GM21619 (cell line): ENCODE results near the gene FAM3A.
A peak's percentile ranks its signal among the peaks of the same experiment; 100 is the strongest.

Source experiments
- ATAC-seq: cut with Tn5 transposase; IDR thresholded peaks from one replicate; pipeline ENCODE4 v1.9.1; 2021; ENCODE audit not compliant: unreplicated experiment

Gene FAM3A

DNA sequence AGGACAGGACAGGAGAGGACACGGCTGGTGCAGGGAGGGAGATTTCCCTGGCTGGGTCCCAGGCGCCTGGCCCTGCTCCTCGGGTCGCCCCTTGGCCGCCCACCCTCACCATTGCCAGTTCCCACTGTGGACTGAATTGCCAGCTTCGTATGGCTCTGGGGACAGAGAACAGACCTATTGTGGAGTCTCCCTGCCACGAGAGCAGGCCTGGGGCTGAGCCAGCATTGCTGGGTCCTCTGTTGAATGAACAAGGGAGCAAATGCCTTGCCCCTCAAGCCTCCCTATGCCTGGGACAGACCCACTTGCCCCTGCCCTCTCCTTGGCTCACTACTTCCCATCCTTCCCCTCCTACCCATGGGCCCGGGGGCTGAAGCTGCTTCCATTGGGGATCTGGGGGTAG, 53.6 kb downstream of the FAM3A start:
- ATAC-seq, result no peak

DNA sequence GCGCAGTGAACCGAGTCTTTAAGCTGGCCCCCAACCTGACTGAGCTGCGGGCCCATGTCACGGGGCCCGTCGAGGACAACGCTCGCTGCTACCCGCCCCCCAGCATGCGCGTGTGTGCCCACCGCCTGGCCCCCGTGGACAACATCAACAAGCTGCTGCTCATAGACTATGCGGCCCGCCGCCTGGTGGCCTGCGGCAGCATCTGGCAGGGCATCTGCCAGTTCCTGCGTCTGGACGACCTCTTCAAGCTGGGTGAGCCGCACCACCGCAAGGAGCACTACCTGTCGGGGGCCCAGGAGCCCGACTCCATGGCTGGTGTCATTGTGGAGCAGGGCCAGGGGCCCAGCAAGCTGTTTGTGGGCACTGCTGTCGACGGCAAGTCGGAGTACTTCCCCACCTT, 55.7 kb downstream of the FAM3A start:
- ATAC-seq, result no peak

DNA sequence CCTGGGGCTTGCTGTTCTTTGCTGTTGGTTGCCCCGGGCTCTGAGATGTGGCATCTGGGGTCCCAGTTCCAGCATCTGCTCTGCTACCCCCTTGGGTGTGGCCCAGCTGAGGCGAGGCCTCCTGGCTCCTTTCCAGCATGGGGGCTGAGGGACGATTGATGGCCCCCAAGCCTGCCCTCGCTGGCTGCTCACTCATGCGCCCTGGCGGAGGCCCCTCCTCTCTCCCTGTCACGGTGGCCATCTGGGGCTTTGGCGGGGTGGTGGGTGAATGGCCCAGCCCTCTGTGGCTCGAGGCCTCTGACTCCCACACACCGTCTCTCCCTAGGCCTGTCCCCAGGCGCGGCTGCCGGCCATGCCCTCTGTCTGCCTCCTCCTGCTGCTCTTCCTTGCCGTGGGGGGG, 56.2 kb downstream of the FAM3A start:
- no peak for ATAC-seq

- ATAC-seq, result no peak
Measured at GRCh38 chrX:154458954-154459778, 56.9 kb downstream of the FAM3A start.

GRCh38 chrX:154458116-154458953, 57.7 kb downstream of the FAM3A start, which contains the start of gene PLXNA3:
TSS of gene PLXNA3 (plus strand) at chrX:154458281. CDS start at chrX:154460184, 1,903 bp downstream.
- peak; percentile 59 for ATAC-seq

- ATAC-seq, result peak; percentile 62
Measured at GRCh38 chrX:154457491-154458115, 58.4 kb downstream of the FAM3A start.
